GM21526 (cell line): ENCODE measurements around the gene INSIG2.
"Not testable (repeated sequence)": the region's sequence is repeated elsewhere in the genome, so short reads cannot be mapped to it uniquely, and the experiment has no call there.

Experiments used
- ATAC-seq: cut with Tn5 transposase; IDR thresholded peaks from one replicate; pipeline ENCODE4 v1.9.1; 2021; ENCODE audit warnings: moderate library complexity; ENCODE audit not compliant: unreplicated experiment, low FRiP score

The INSIG2 gene

DNA sequence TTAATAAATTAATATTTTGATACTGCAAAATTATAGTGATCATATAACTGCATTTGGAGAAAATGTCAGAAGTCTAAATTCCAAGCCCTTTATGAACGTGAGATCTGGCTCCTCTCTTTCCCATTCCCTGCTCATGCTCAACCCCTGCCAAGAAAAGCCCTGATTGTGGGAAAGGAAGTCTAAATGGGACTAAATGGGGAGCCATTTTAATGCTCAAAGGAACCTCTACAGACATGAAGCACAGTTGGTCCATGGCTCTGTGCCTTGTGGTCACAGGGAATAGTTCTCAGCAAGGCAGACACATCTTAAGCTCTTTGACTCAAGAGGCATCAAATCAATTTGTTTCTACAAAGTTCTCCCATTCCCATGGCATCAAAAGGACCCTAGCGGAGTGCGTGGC is 29.3 kb upstream of the INSIG2 start:
- ATAC-seq = no peak

DNA sequence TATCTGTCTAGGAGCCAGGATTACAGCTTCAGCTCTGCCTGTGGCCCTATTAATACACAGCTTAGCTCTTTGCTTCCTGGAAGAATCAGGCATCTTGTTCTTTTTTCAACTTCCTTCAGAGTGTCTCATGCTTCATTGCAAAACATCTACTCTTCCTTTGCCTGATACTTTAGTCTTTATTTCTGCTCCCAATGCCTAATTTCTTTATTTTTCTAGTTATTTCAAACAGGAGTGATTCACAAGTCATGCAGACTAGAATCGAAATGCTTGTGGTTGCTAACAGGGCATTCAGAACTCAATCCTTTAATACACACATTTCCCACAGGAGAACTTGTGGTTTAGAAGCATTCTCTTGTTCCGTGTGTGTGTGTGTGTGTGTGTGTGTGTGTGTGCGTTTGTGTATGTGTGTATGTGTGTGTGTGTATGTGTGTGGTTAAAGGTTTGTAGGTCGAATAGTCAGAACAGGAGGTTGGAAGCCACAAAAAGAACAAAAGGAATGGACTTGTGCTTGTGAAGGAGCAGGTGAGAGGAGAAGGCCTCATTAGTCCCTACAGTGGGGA is 28.3 kb upstream of the INSIG2 start:
- no peak for ATAC-seq

DNA sequence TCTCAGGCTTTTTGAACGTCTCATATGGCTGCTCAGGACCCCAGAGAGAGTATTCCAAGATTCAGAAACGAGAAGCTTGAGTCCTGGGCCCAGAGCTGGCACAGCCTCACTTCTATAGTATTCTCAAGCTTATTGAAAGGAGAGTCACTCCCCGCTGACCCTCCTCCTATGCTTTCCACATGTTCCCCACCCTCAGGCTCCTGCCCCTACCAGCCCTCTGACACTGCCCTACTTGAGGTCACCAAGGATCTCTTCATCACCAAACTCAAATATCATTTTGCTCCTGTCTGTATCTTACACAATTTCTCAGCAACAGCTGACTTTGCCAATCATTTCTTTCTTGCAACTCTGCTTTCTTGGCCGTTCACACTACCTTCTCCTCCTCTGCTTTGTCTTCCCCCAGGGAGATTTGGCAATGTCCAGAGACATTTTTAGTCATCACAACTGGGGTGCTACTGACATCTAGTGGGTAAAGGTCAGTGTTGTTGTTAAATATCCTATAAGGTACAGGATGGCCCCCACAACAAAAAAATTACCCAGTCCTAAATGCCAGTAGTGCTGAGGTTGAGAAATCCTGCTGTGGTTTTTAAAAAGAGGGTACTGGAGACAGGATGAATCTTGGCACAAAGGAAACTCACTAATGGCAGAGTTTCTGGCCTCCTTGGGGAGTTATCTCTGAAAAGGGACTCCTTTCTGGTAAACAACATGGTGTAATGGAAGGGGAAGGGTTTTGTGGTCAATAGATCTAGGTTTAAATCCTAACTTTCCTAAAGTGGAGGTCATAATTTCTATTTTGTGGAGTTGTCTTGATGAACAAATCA is 26.9 kb upstream of the INSIG2 start:
- ATAC-seq = peak; percentile 76

DNA sequence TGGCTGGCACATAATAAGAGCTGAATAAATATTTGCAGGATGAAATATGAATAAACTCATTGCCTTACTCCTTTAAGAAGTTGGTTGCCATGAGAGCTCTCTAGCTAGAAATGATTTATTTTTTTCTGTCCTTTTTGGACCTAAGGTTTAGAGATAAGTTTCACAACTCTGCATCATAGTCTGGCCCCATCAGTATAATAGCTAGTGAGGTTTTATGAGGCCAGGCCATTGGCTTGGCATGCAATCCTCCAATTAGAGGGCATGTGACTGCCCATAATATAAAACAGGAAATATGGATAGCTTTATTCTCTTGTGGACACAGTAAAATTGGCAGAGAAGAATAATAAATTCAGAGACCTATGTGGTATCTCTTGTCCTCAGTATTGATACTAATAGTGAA is 26.2 kb upstream of the INSIG2 start:
- no peak for ATAC-seq

DNA sequence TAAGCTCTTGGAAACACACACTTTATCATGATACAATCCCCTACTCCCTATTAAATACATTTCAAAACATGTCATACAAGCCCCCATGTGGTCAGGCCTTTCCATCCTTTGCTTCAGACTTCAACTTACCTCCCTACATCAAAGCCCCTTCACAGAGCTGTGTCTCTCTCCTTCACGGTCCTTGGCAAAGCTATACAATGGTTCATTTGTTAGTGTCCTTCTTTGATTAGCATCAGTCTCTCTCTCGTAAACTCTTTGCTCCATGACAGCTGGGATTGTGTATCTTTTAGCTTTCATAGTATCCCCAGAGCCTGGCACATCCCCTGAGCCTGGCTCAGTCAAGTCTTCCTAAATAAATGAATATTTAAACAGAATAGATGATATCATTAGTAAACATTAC is 25.6 kb upstream of the INSIG2 start:
- no peak for ATAC-seq

GRCh38 chr2:118065015-118065706 is 23.1 kb upstream of the INSIG2 start:
- ATAC-seq = no peak

- no peak for ATAC-seq
Measured at GRCh38 chr2:118065921-118066511, 22.3 kb upstream of the INSIG2 start.

DNA sequence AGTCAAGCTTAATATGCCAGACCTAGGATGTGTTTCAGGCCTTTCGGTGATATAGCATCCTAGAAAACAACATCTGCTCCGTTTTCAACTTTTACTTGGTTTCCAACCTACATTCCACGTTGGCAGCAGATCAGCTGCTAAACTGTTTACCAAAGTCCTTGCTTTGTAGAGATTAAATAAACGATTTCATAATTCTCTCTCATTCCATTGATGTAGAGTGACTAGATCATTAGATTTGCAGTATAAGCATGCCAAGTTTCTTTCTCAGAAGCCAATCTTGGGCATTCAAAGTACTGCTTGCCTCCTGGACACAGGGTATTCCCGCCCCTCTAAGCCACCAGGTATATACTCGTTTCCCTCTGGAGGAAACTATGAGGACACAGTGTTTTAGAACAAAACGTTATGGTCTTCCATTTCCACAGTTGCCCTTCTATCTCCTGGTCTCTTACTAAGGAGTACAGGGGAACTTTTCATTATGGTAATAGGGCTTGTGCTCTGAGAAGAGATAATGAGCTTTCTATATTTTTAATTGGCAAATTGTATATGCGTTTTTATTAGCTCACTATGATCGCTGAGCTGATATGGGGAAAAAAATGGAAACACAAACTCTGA is 10.5 kb upstream of the INSIG2 start:
- ATAC-seq = no peak

DNA sequence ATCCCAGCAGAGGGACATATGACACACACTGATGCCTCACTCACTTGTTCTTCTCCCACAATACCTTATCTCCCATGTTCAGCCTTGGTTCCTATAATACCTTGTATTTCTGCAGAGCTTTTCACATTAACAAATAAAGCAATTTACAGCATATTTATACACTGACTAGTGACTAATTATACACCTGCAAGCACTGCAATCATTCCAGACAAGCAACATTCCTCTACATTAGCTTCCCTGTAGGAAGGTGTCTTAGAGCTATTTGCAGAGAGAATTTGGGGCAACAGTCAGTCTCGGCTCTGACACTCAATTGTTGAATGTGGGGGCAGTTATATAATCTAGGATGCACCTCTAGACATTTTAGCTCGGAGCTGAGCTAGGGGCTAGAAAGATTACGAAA is 9.5 kb upstream of the INSIG2 start:
- ATAC-seq = no peak

- no peak for ATAC-seq
Measured at GRCh38 chr2:118084491-118085089, 3.7 kb upstream of the INSIG2 start.

- ATAC-seq = no peak
Measured at GRCh38 chr2:118085173-118086023, 2.9 kb upstream of the INSIG2 start.

- no peak for ATAC-seq
Measured at GRCh38 chr2:118086024-118086633, 2.1 kb upstream of the INSIG2 start.

DNA sequence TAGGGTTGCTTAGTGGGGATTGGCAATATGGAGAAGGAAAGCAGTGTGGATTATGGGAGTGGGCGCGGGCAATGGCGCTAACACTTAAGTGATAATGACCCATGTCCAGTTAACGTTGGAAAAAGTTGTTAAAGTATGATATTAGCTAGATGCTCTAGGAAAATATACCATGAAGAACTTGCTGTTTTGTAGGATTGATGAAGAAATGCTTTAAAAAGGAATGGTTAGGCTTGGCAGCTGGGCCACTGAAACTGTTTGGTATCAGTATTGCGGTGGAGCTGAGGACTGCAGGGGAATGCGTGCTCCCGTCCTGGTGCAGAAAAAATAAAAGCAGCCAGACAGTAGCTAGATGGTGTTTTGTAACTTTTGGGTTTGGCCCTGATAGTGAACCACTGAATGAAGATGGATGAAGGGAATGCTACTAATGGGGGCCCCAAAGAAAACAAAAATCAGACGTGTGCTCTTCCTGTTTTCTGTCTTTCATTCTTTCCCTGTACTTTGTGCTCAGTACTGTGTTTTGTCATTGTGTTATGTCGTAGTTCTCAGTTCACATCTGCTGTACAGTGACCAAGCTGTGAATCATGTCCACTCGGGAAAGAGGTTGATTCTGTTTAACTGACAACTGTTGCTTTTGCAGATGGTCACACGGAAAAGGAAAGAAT is 999 bp downstream of the INSIG2 start:
- peak; percentile 39 for ATAC-seq

DNA sequence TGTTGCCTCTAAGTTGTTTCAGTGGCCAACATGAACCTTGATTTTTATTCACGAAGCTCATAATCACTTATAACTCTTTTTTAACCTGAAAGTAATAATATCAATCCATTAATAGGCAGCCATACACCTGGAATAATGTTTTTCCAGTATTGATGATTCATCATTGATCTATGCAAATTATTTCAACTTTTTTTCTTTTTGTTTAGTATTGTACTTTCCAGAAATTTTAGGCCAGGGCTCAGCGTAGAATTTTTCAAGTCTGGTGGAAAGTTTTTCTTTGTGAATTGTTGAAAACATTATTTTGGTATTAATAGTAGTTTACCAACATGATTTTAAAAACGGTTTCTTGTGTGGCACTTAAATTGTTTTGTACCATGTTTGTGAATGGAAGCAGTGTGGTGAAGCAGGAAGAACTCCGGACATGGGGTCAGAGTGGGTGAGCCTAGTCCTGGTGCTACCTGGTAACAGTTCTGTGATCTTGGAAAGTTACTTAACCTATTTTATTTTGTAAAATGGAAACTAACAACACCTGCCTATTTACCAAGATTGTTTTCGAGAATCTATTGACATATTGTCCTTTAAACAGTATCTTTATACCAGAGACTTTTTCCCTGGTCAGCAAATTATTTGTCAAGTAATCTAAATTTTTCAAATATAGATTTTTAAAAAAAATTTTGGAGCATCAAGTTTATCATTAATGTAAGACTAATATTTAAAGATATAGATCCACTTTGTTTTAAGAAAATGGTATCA is 2.3 kb downstream of the INSIG2 start:
- no peak for ATAC-seq

- ATAC-seq = no peak
Measured at GRCh38 chr2:118091140-118091478, 2.8 kb downstream of the INSIG2 start.

GRCh38 chr2:118091631-118092030 is 3.4 kb downstream of the INSIG2 start:
- no peak for ATAC-seq

DNA sequence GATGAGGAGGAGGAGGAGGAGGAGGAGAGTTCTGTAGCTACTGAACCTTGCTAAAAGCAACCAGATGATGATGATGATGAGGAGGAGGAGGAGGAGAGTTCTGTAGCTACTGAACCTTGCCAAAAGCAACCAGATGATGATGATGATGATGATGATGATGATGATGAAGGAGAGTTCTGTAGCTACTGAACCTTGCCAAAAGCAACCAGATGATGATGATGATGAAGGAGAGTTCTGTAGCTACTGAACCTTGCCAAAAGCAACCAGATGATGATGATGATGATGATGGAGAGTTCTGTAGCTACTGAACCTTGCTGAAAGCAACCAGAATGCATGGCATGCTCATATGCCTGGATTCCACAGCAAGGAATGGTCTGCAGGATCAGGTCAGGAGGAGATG is 5.8 kb downstream of the INSIG2 start:
- ATAC-seq = not testable (repeated sequence)

- ATAC-seq = no peak
Measured at GRCh38 chr2:118094503-118094902, 6.2 kb downstream of the INSIG2 start.
